Neuronal stem cell (in vitro differentiated cells): Measurements from ENCODE around the gene YIPF4.
A peak's percentile ranks its signal among the peaks of the same experiment; 100 is the strongest.
"Not testable (repeated sequence)": the region's sequence is repeated elsewhere in the genome, so short reads cannot be mapped to it uniquely, and the experiment has no call there.

ENCODE experiments used
- DNase-seq: peaks from one replicate; pipeline ENCODE4 v3.0.0-alpha.2; 2013; ENCODE audit warnings: low spot score
- H2AFZ ChIP-seq: one replicate; pipeline ENCODE4 v1.6.1; 2013; ENCODE audit warnings: mild to moderate bottlenecking, low read length, inconsistent platforms
- H2AK5ac ChIP-seq: 2 replicates; pipeline ENCODE4 v1.6.1; 2013; ENCODE audit warnings: low read depth, mild to moderate bottlenecking, inconsistent platforms, low read length, moderate library complexity, mixed read lengths
- H2BK120ac ChIP-seq: 2 replicates; pipeline ENCODE4 v1.6.1; 2013; ENCODE audit warnings: low read depth, mild to moderate bottlenecking, inconsistent platforms, low read length, moderate library complexity, mixed read lengths
- H2BK12ac ChIP-seq: one replicate; pipeline ENCODE4 v1.6.1; 2013; ENCODE audit warnings: low read length, inconsistent platforms
- H2BK15ac ChIP-seq: 2 replicates; pipeline ENCODE4 v1.6.1; 2013; ENCODE audit warnings: mild to moderate bottlenecking, low read length, inconsistent platforms, mixed read lengths
- H2BK5ac ChIP-seq: one replicate; pipeline ENCODE4 v1.6.1; 2013; ENCODE audit warnings: inconsistent platforms, mild to moderate bottlenecking, low read length, moderate library complexity
- H3K14ac ChIP-seq: one replicate; pipeline ENCODE4 v1.6.1; 2013; ENCODE audit warnings: low read length, inconsistent platforms
- H3K18ac ChIP-seq: 2 replicates; pipeline ENCODE4 v1.6.1; 2013; ENCODE audit warnings: low read length, inconsistent platforms
- H3K23ac ChIP-seq: 2 replicates; pipeline ENCODE4 v1.6.1; 2013; ENCODE audit warnings: low read depth, mild to moderate bottlenecking, mixed read lengths, low read length, inconsistent platforms; ENCODE audit not compliant: poor library complexity
- H3K27ac ChIP-seq: replicated peaks from 3 replicates; pipeline ENCODE4 v1.5.1; 2013; ENCODE audit warnings: low read length, inconsistent platforms
- H3K27me3 ChIP-seq, 3 experiments: 2 replicates each; pipeline ENCODE4 v1.6.1; 2013; ENCODE audit warnings: low read length in 3 of 3, mild to moderate bottlenecking in 2 of 3, inconsistent platforms in 1 of 3, low read depth in 1 of 3, mixed read lengths in 1 of 3, moderate library complexity in 1 of 3; ENCODE audit not compliant: control insufficient read depth in 3 of 3, insufficient read depth in 3 of 3
- H3K36me3 ChIP-seq, 2 donors: replicated peaks in 1 of 2; 2 replicates each; pipeline ENCODE4 v1.6.1; 2013; ENCODE audit warnings: low read length in 2 of 2; ENCODE audit not compliant: control insufficient read depth in 2 of 2, insufficient read depth in 2 of 2
- H3K4ac ChIP-seq: 2 replicates; pipeline ENCODE4 v1.6.1; 2013; ENCODE audit warnings: inconsistent platforms, mild to moderate bottlenecking, low read length, moderate library complexity
- H3K4me1 ChIP-seq, 2 donors: 1 replicate in 1 of 2; 2 replicates in 1 of 2; pipeline ENCODE4 v1.6.1; 2013; ENCODE audit warnings: low read length in 2 of 2, low read depth in 1 of 2; ENCODE audit not compliant: control insufficient read depth in 2 of 2, insufficient read depth in 1 of 2
- H3K4me2 ChIP-seq: one replicate; pipeline ENCODE4 v1.6.1; 2013; ENCODE audit warnings: mild to moderate bottlenecking, low read length, inconsistent platforms; ENCODE audit not compliant: insufficient read depth, poor library complexity, severe bottlenecking
- H3K4me3 ChIP-seq, 2 donors: 2 replicates each; pipeline ENCODE4 v1.5.1; 2013; ENCODE audit warnings: low read length in 2 of 2, mild to moderate bottlenecking in 2 of 2, inconsistent platforms in 1 of 2, moderate library complexity in 1 of 2
- H3K79me1 ChIP-seq: one replicate; pipeline ENCODE4 v1.6.1; 2013; ENCODE audit warnings: low read depth, mild to moderate bottlenecking, inconsistent platforms, low read length, moderate library complexity
- H3K9ac ChIP-seq: one replicate; pipeline ENCODE4 v1.6.1; 2013; ENCODE audit warnings: mild to moderate bottlenecking, low read depth, low read length, inconsistent platforms; ENCODE audit not compliant: poor library complexity
- H3K9me3 ChIP-seq, 2 donors: replicated peaks in 1 of 2; 2 replicates each; pipeline versions ENCODE3 to v1.6.1; 2013; ENCODE audit warnings: low read length in 2 of 2, mild to moderate bottlenecking in 2 of 2, inconsistent platforms in 1 of 2, low read depth in 1 of 2, mixed read lengths in 1 of 2, moderate library complexity in 1 of 2; ENCODE audit not compliant: control insufficient read depth in 2 of 2, insufficient read depth in 1 of 2
- H4K8ac ChIP-seq: one replicate; pipeline ENCODE4 v1.6.1; 2013; ENCODE audit warnings: low read depth, mild to moderate bottlenecking, inconsistent platforms, low read length, moderate library complexity
- H4K91ac ChIP-seq: one replicate; pipeline ENCODE4 v1.6.1; 2013; ENCODE audit warnings: low read length, low read depth, mild to moderate bottlenecking, inconsistent platforms; ENCODE audit not compliant: poor library complexity
- WGBS, 2 donors: extraction: QIAGEN DNeasy Blood & Tissue Kit; methylation state at CpG; one replicate each; pipeline ENCODE4 v1.1.7; 2013; ENCODE audit warnings: missing lambda C conversion rate in 2 of 2, mixed read lengths in 1 of 2; ENCODE audit not compliant: insufficient read length in 2 of 2, insufficient replicate concordance in 1 of 2; ENCODE audit errors: extremely low coverage in 2 of 2; 5-methylcytosine and 5-hydroxymethylcytosine counted together

The YIPF4 gene

GRCh38 chr2:32330136-32330535 lies 52.4 kb downstream of the YIPF4 start:
- H2BK120ac ChIP-seq = no peak overlapping the region
- no peak overlapping the region for H3K14ac ChIP-seq
- no peak overlapping the region for H3K4me3 ChIP-seq
- H3K36me3 ChIP-seq = no peaks in the 10 kb centered on the region
- no peaks in the 10 kb centered on the region for H3K79me1 ChIP-seq
- no peak overlapping the region for H2BK5ac ChIP-seq
- H3K27me3 ChIP-seq = no peaks in the 10 kb centered on the region
- no peak overlapping the region for H3K18ac ChIP-seq
- H4K91ac ChIP-seq = no peak overlapping the region
- no peak overlapping the region for H3K4me2 ChIP-seq
- H4K8ac ChIP-seq = no peak overlapping the region
- DNase-seq = no peak
- H3K9ac ChIP-seq = no peak overlapping the region
- H3K27ac ChIP-seq = no peak overlapping the region
- no peak overlapping the region for H2AFZ ChIP-seq
- no peak overlapping the region for H3K4ac ChIP-seq
- H2AK5ac ChIP-seq = no peak overlapping the region
- no peaks in the 10 kb centered on the region for H3K9me3 ChIP-seq
- WGBS, 2 donors = no CpG with 5 or more reads among the region's 2 CpGs
- no peak overlapping the region for H3K23ac ChIP-seq
- H2BK15ac ChIP-seq = no peak overlapping the region
- peaks cover 0 to 4% of the 10 kb centered on the region in 2 donors for H3K4me1 ChIP-seq
- H2BK12ac ChIP-seq = no peak overlapping the region

DNA sequence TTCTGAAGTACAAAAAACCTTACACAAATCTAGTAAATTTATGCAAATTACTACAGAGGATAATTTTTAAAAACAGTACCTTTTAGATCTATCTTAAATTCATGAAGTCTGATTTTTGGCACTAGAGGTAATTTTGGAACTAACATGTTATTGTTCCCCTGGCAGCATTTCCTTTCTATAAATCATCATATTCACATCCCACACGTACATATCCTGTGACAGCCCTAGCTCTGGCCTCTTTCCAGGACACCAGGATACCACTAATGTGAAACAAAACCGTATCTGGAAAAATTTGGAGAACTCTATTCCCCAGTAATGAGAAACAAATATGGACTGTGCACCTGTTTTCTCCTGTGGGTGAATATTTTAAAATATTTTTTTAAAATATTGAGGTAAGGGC lies 65.1 kb downstream of the YIPF4 start:
- WGBS, 2 donors = no CpG with 5 or more reads among the region's 2 CpGs
- Histone ChIP-seq H3K79me1 (no peaks in the 10 kb centered on the region), H2BK15ac (no peak overlapping the region), H2AFZ (no peak overlapping the region), H3K14ac (no peak overlapping the region), H3K18ac (no peak overlapping the region), H3K4me1 (no peaks in the 10 kb centered on the region), H3K36me3 (no peaks in the 10 kb centered on the region), H3K23ac (no peak overlapping the region), H2BK120ac (no peak overlapping the region), H2BK5ac (no peak overlapping the region), H3K4me2 (no peak overlapping the region), H3K27ac (no peak overlapping the region), H3K9me3 (no peaks in the 10 kb centered on the region), H3K27me3 (no peaks in the 10 kb centered on the region), H2BK12ac (no peak overlapping the region), H2AK5ac (no peak overlapping the region), H3K4ac (no peak overlapping the region), H3K9ac (no peak overlapping the region), H4K91ac (no peak overlapping the region), H3K4me3 (no peak overlapping the region), H4K8ac (no peak overlapping the region)
- DNase-seq = no peak

DNA sequence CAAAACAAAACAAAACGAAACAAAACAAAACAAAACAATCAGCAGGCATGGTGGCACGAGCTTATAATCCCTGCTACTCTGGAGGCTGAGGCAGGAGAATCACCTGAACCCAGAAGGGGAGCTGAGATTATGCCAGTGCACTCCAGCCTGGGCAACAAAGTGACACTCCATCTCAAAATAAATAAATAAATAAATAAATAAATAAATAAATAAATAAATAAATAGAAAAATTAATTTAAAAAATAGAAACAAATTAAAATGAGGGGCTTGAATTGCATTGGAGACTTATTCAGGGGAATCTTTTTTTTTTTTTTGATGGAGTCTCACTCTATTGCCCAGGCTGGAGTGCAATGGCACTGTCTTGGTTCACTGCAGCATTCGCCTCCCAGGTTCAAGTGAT lies 73.1 kb downstream of the YIPF4 start:
- not testable (repeated sequence) for H3K4me3 ChIP-seq, H2AFZ ChIP-seq, H3K4ac ChIP-seq, H2BK15ac ChIP-seq, H3K27ac ChIP-seq, DNase-seq, H4K8ac ChIP-seq, H2BK12ac ChIP-seq, H3K18ac ChIP-seq, H2BK5ac ChIP-seq, H3K36me3 ChIP-seq, H3K4me1 ChIP-seq, H3K79me1 ChIP-seq, H3K14ac ChIP-seq, H3K23ac ChIP-seq, H3K27me3 ChIP-seq, H2BK120ac ChIP-seq, H3K9ac ChIP-seq, H2AK5ac ChIP-seq, H3K9me3 ChIP-seq, H3K4me2 ChIP-seq, H4K91ac ChIP-seq
- WGBS, 2 donors = no CpG with 5 or more reads among the region's 3 CpGs

- Histone ChIP-seq H2AFZ (peak overlapping the region; percentile 98), H3K4me3 (peak overlapping the region; percentile 99 to 100), H4K91ac (peak overlapping the region; percentile 50), H3K79me1 (no peaks in the 10 kb centered on the region), H2BK15ac (peak overlapping the region; percentile 87), H2AK5ac (no peak overlapping the region), H3K14ac (peak overlapping the region; percentile 96), H3K27ac (peak overlapping the region; percentile 91), H3K4me2 (peak overlapping the region; percentile 63), H2BK120ac (no peak overlapping the region), H3K18ac (peak overlapping the region; percentile 99), H2BK5ac (peak overlapping the region; percentile 99), H3K36me3 (peaks cover 0 to 19% of the 10 kb centered on the region in 2 donors), H3K23ac (peak overlapping the region; percentile 93), H3K9me3 (no peaks in the 10 kb centered on the region), H2BK12ac (no peak overlapping the region), H3K4ac (no peak overlapping the region), H3K9ac (peak overlapping the region; percentile 92), H4K8ac (no peak overlapping the region), H3K4me1 (peaks cover 2 to 7% of the 10 kb centered on the region in 2 donors), H3K27me3 (no peaks in the 10 kb centered on the region)
- no CpG with 5 or more reads among the region's 10 CpGs for WGBS, 2 donors
- no peak for DNase-seq
Observed at GRCh38 chr2:32355976-32356680, 78.4 kb downstream of the YIPF4 start.
